CD14-positive monocyte (primary cell): ENCODE data around the gene TUBB1. TPM values are rescaled to one million over a fixed set of nuclear protein-coding genes. Genes with fewer than 3 reads are reported as not detected.

Experiments
- DNase-seq, 3 donors: peaks; one replicate each; pipeline ENCODE4 v3.0.0-alpha.2; 2011 to 2022
- H2AFZ ChIP-seq: 2 replicates; pipeline ENCODE4 v1.6.0; 2012; ENCODE audit warnings: mild to moderate bottlenecking, low read depth, low read length, inconsistent platforms; ENCODE audit not compliant: insufficient read depth, poor library complexity, severe bottlenecking
- H3K27ac ChIP-seq, 2 donors: 1 replicate in 1 of 2; 2 replicates in 1 of 2; pipeline ENCODE4 v1.5.1; 2012 to 2013; ENCODE audit warnings: low read length in 2 of 2, control low read depth in 1 of 2, inconsistent platforms in 1 of 2, low read depth in 1 of 2, mild to moderate bottlenecking in 1 of 2
- H3K27me3 ChIP-seq, 2 donors: one replicate each; pipeline versions ENCODE4 v1.6.0 to v1.6.1; 2011 to 2013; ENCODE audit warnings: low read length in 2 of 2; ENCODE audit not compliant: control insufficient read depth in 2 of 2, insufficient read depth in 2 of 2
- H3K36me3 ChIP-seq, 2 donors: replicated peaks in 1 of 2; 1 replicate in 1 of 2; 2 replicates in 1 of 2; pipeline versions ENCODE4 v1.5.1 to v1.6.1; 2012 to 2013; ENCODE audit warnings: low read length in 2 of 2, control low read depth in 1 of 2, inconsistent platforms in 1 of 2, mild to moderate bottlenecking in 1 of 2; ENCODE audit not compliant: insufficient read depth in 2 of 2, control insufficient read depth in 1 of 2
- H3K4me1 ChIP-seq, 2 donors: 1 replicate in 1 of 2; 2 replicates in 1 of 2; pipeline versions ENCODE4 v1.5.1 to v1.6.1; 2012 to 2013; ENCODE audit warnings: low read length in 2 of 2, control low read depth in 1 of 2, inconsistent platforms in 1 of 2, mild to moderate bottlenecking in 1 of 2, moderate library complexity in 1 of 2; ENCODE audit not compliant: insufficient read depth in 2 of 2, control insufficient read depth in 1 of 2
- H3K4me2 ChIP-seq: replicated peaks from 2 replicates; pipeline ENCODE3; 2012; ENCODE audit warnings: low read length, moderate library complexity, mild to moderate bottlenecking; ENCODE audit not compliant: poor library complexity, severe bottlenecking; ENCODE audit errors: extremely low read depth
- H3K4me3 ChIP-seq, 3 experiments: fragments of 200-600 bp in 1 of 3; sonication (generic) in 1 of 3; replicated peaks in 1 of 3; 1 replicate in 2 of 3; 2 replicates in 1 of 3; pipeline ENCODE4 v1.5.1; 2011 to 2013; ENCODE audit warnings: low read length in 3 of 3, mild to moderate bottlenecking in 3 of 3, control low read depth in 2 of 3, low read depth in 2 of 3, inconsistent platforms in 1 of 3, moderate library complexity in 1 of 3
- H3K79me2 ChIP-seq: 2 replicates; pipeline ENCODE4 v1.6.0; 2012; ENCODE audit warnings: mild to moderate bottlenecking, control low read depth, inconsistent platforms, low read length, moderate library complexity; ENCODE audit not compliant: insufficient read depth
- H3K9ac ChIP-seq: 2 replicates; pipeline ENCODE4 v1.6.0; 2017; ENCODE audit warnings: low read length, mild to moderate bottlenecking; ENCODE audit not compliant: insufficient read depth, poor library complexity, severe bottlenecking
- H3K9me3 ChIP-seq, 2 donors: replicated peaks in 1 of 2; 1 replicate in 1 of 2; 2 replicates in 1 of 2; pipeline versions ENCODE4 v1.5.1 to v1.6.1; 2012 to 2013; ENCODE audit warnings: low read length in 2 of 2, control low read depth in 1 of 2; ENCODE audit not compliant: control insufficient read depth in 1 of 2, insufficient read depth in 1 of 2
- H4K20me1 ChIP-seq: 2 replicates; pipeline ENCODE4 v1.6.0; 2012; ENCODE audit warnings: mild to moderate bottlenecking, low read length, control low read depth, moderate library complexity; ENCODE audit not compliant: insufficient read depth
- H3K27ac Mint-ChIP-seq, 7 donors: one replicate each; pipeline ENCODE4 v1.8.0; 2020; ENCODE audit warnings: mild to moderate bottlenecking in 7 of 7, mixed read lengths in 7 of 7, moderate library complexity in 6 of 7, inconsistent platforms in 2 of 7
- H3K27me3 Mint-ChIP-seq, 3 donors: one replicate each; pipeline ENCODE4 v1.8.0; 2021 to 2022; ENCODE audit warnings: low read depth in 3 of 3, mild to moderate bottlenecking in 3 of 3, mixed read lengths in 3 of 3, moderate library complexity in 3 of 3, inconsistent platforms in 1 of 3
- H3K36me3 Mint-ChIP-seq, 2 donors: one replicate each; pipeline ENCODE4 v1.8.0; 2020; ENCODE audit warnings: mixed read lengths in 2 of 2, inconsistent platforms in 1 of 2, mild to moderate bottlenecking in 1 of 2
- H3K4me1 Mint-ChIP-seq: one replicate; pipeline ENCODE4 v1.8.0; 2020; ENCODE audit warnings: mild to moderate bottlenecking, mixed read lengths
- H3K4me3 Mint-ChIP-seq, 2 donors: one replicate each; pipeline ENCODE4 v1.8.0; 2020; ENCODE audit warnings: mild to moderate bottlenecking in 2 of 2, mixed read lengths in 2 of 2, moderate library complexity in 1 of 2
- H3K9me3 Mint-ChIP-seq, 7 donors: one replicate each; pipeline ENCODE4 v1.8.0; 2020 to 2022; ENCODE audit warnings: mixed read lengths in 7 of 7, mild to moderate bottlenecking in 6 of 7, moderate library complexity in 6 of 7, inconsistent platforms in 2 of 7
- WGBS: methylation state at CpG from one replicate; pipeline ENCODE4 v1.1.5; 2013; ENCODE audit warnings: missing lambda C conversion rate; ENCODE audit not compliant: insufficient coverage; 5-methylcytosine and 5-hydroxymethylcytosine counted together
- intact Hi-C, 2 donors: fragments of 100-400 bp; cut with micrococcal nuclease; formaldehyde crosslinking; loops; one replicate each; pipeline versions ENCODE4 v1.15.0 to v1.15.1; 2023
- polyA plus RNA-seq, 3 donors: library from polyadenylated mRNA; depleted of rRNA in 1 of 3; unstranded in 2 of 3; stranded (reverse) in 1 of 3; fragments of 300-500 nt in 2 of 3; fragments of >200 nt in 1 of 3; fragmentation: Illumina TruSeq in 2 of 3; gene quantifications; 1 replicate in 2 of 3; 2 replicates in 1 of 3; pipeline ENCODE4 v1.2.3, GENCODE V29; 2012 to 2021
- TF ChIP-seq, protein P1 (sequence below): fragments of 200-600 bp; IDR thresholded peaks from one replicate; pipeline ENCODE4 v1.8.0; 2022; ENCODE audit warnings: antibody characterized with exemption, mild to moderate bottlenecking

Gene TUBB1
- polyA plus RNA-seq, 3 donors: 0.09 to 3.1 (median 2.4) TPM

GRCh38 chr20:58970146-58970545 is 49.1 kb upstream of the TUBB1 start:
- no CpG with 5 or more reads among the region's 1 CpG for WGBS

GRCh38 chr20:58971429-58971828 is 47.8 kb upstream of the TUBB1 start:
- WGBS: 92% methylated on average over 5 of the region's 6 CpGs
- H3K4me2 ChIP-seq: no peak overlapping the region
- H3K79me2 ChIP-seq: no peaks in the 10 kb centered on the region
- no peaks in the 10 kb centered on the region for H3K36me3 Mint-ChIP-seq
- H3K4me1 ChIP-seq: peaks cover 10 to 11% of the 10 kb centered on the region in 2 donors
- H3K36me3 ChIP-seq: no peaks in the 10 kb centered on the region
- no peak overlapping the region for H3K27ac Mint-ChIP-seq
- no peak overlapping the region for H3K4me3 ChIP-seq
- no peak overlapping the region for H2AFZ ChIP-seq
- H3K27ac ChIP-seq: no peak overlapping the region
- H3K27me3 Mint-ChIP-seq: peaks cover 7 to 13% (median 8%) of the 10 kb centered on the region in 3 donors
- no peak overlapping the region for H3K9ac ChIP-seq
- H3K4me3 Mint-ChIP-seq: no peak overlapping the region
- H3K9me3 ChIP-seq: peaks cover 10 to 18% of the 10 kb centered on the region in 2 donors
- peaks cover 0 to 22% (median 12%) of the 10 kb centered on the region in 7 donors for H3K9me3 Mint-ChIP-seq
- DNase-seq: no peak
- H3K4me1 Mint-ChIP-seq: peaks cover 11% of the 10 kb centered on the region
- intact Hi-C loops: loop anchor here in 1 of 2 donors (5.0 kb wide), 1 partner anchor 49 kb away; no protein-coding TSS in a partner anchor
- no peaks in the 10 kb centered on the region for H4K20me1 ChIP-seq
- TF ChIP-seq, protein P1, sequence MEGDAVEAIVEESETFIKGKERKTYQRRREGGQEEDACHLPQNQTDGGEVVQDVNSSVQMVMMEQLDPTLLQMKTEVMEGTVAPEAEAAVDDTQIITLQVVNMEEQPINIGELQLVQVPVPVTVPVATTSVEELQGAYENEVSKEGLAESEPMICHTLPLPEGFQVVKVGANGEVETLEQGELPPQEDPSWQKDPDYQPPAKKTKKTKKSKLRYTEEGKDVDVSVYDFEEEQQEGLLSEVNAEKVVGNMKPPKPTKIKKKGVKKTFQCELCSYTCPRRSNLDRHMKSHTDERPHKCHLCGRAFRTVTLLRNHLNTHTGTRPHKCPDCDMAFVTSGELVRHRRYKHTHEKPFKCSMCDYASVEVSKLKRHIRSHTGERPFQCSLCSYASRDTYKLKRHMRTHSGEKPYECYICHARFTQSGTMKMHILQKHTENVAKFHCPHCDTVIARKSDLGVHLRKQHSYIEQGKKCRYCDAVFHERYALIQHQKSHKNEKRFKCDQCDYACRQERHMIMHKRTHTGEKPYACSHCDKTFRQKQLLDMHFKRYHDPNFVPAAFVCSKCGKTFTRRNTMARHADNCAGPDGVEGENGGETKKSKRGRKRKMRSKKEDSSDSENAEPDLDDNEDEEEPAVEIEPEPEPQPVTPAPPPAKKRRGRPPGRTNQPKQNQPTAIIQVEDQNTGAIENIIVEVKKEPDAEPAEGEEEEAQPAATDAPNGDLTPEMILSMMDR: no peak
- H3K27me3 ChIP-seq: no peaks in the 10 kb centered on the region

More at GRCh38 chr20:58970146-58970545, 49.1 kb upstream of the TUBB1 start:
- Mint-ChIP-seq H3K4me3 (no peak overlapping the region), H3K4me1 (peaks cover 11% of the 10 kb centered on the region), H3K9me3 (peaks cover 0 to 10% (median 6%) of the 10 kb centered on the region in 7 donors), H3K27ac (no peak overlapping the region), H3K36me3 (no peaks in the 10 kb centered on the region), H3K27me3 (peaks cover 9 to 17% (median 13%) of the 10 kb centered on the region in 3 donors)
- peaks cover 4 to 6% of the 10 kb centered on the region in 2 donors for H3K9me3 ChIP-seq
- DNase-seq: no peak
- H3K4me3 ChIP-seq: no peak overlapping the region
- H2AFZ ChIP-seq: no peak overlapping the region
- no peak overlapping the region for H3K27ac ChIP-seq
- no peak overlapping the region for H3K9ac ChIP-seq
- H3K27me3 ChIP-seq: no peaks in the 10 kb centered on the region
- H3K79me2 ChIP-seq: no peaks in the 10 kb centered on the region
- intact Hi-C loops: loop anchor here in 1 of 2 donors (5.0 kb wide), 1 partner anchor 48 kb away; no protein-coding TSS in a partner anchor
- peaks cover 10 to 11% of the 10 kb centered on the region in 2 donors for H3K4me1 ChIP-seq
- H3K4me2 ChIP-seq: no peak overlapping the region
- H4K20me1 ChIP-seq: no peaks in the 10 kb centered on the region
- H3K36me3 ChIP-seq: no peaks in the 10 kb centered on the region
- TF ChIP-seq, protein P1: no peak
